ENCODE results near the gene LSM6.

The LSM6 gene

GRCh38 chr4:146155152-146155724 is 20.3 kb upstream of the LSM6 start:
- no peaks in the 10 kb centered on the region for H3K27me3 ChIP-seq
- peaks cover 0 to 8% (median 3%) of the 10 kb centered on the region in 11 experiments; a peak in 3 of 22 replicates for H3K9me3 ChIP-seq (replicated peaks in 1 of 11)
- H3K4me3 ChIP-seq: no peak overlapping the region
- H4K20me1 ChIP-seq: no peaks in the 10 kb centered on the region
- H3K4me1 ChIP-seq: no peaks in the 10 kb centered on the region
- H3K27ac ChIP-seq: no peak overlapping the region
- H3K36me3 ChIP-seq: no peaks in the 10 kb centered on the region
- H3K4me2 ChIP-seq: no peak overlapping the region
- TF ChIP-seq Cebpa-rat (IDR thresholded peaks at IDR 0.05): no peak
- no peak overlapping the region for H3K9ac ChIP-seq

- Histone ChIP-seq H3K9ac (no peak overlapping the region), H3K36me3 (no peaks in the 10 kb centered on the region)
- no peak for TF ChIP-seq Cebpa-rat (IDR thresholded peaks at IDR 0.05)
These were observed 17.3 kb upstream of the LSM6 start for GRCh38 chr4:146158036-146158745.

GRCh38 chr4:146159384-146160058 is 16.0 kb upstream of the LSM6 start:
- Histone ChIP-seq H3K27me3 (no peaks in the 10 kb centered on the region), H4K20me1 (no peaks in the 10 kb centered on the region), H3K9me3 (replicated peaks in 1 of 11) (peaks cover 0 to 21% (median 10%) of the 10 kb centered on the region in 11 experiments; a peak in 11 of 22 replicates), H3K36me3 (no peaks in the 10 kb centered on the region), H3K4me2 (no peak overlapping the region), H3K9ac (no peak overlapping the region), H3K27ac (no peak overlapping the region), H3K4me3 (no peak overlapping the region), H3K4me1 (no peaks in the 10 kb centered on the region)
- no peak for TF ChIP-seq Cebpa-rat (IDR thresholded peaks at IDR 0.05)

More at GRCh38 chr4:146158036-146158745, 17.3 kb upstream of the LSM6 start:
- no peak overlapping the region for H3K27ac ChIP-seq
- H3K4me2 ChIP-seq: no peak overlapping the region
- H3K27me3 ChIP-seq: no peaks in the 10 kb centered on the region
- no peak overlapping the region for H3K4me3 ChIP-seq
- no peaks in the 10 kb centered on the region for H3K4me1 ChIP-seq
- H3K9me3 ChIP-seq (replicated peaks in 1 of 11): peaks cover 0 to 21% (median 10%) of the 10 kb centered on the region in 11 experiments; a peak in 11 of 22 replicates
- no peaks in the 10 kb centered on the region for H4K20me1 ChIP-seq

GRCh38 chr4:146161243-146161642 is 14.3 kb upstream of the LSM6 start:
- Histone ChIP-seq H3K27me3 (no peaks in the 10 kb centered on the region), H3K9me3 (replicated peaks in 1 of 11) (peaks cover 0 to 21% (median 10%) of the 10 kb centered on the region in 11 experiments; a peak in 11 of 22 replicates), H3K4me3 (no peak overlapping the region), H3K27ac (no peak overlapping the region), H4K20me1 (no peaks in the 10 kb centered on the region), H3K4me2 (no peak overlapping the region), H3K9ac (no peak overlapping the region), H3K4me1 (no peaks in the 10 kb centered on the region), H3K36me3 (no peaks in the 10 kb centered on the region)
- no peak for TF ChIP-seq Cebpa-rat (IDR thresholded peaks at IDR 0.05)

GRCh38 chr4:146165221-146165620 is 10.3 kb upstream of the LSM6 start:
- H3K27ac ChIP-seq: no peak overlapping the region
- H3K4me3 ChIP-seq: no peak overlapping the region
- H3K36me3 ChIP-seq: no peaks in the 10 kb centered on the region
- peaks cover 0 to 13% (median 9%) of the 10 kb centered on the region in 11 experiments; a peak in 9 of 22 replicates for H3K9me3 ChIP-seq (replicated peaks in 1 of 11)
- H3K4me2 ChIP-seq: no peak overlapping the region
- no peaks in the 10 kb centered on the region for H4K20me1 ChIP-seq
- no peaks in the 10 kb centered on the region for H3K4me1 ChIP-seq
- no peak overlapping the region for H3K9ac ChIP-seq
- no peak for TF ChIP-seq Cebpa-rat (IDR thresholded peaks at IDR 0.05)
- H3K27me3 ChIP-seq: no peaks in the 10 kb centered on the region

GRCh38 chr4:146165840-146166239 is 9.7 kb upstream of the LSM6 start:
- no peak for TF ChIP-seq Cebpa-rat (IDR thresholded peaks at IDR 0.05)
- peaks cover 0 to 13% (median 9%) of the 10 kb centered on the region in 11 experiments; a peak in 9 of 22 replicates for H3K9me3 ChIP-seq (replicated peaks in 1 of 11)
- no peaks in the 10 kb centered on the region for H3K36me3 ChIP-seq
- H3K27me3 ChIP-seq: no peaks in the 10 kb centered on the region
- H3K9ac ChIP-seq: no peak overlapping the region
- H3K27ac ChIP-seq: no peak overlapping the region
- H3K4me1 ChIP-seq: no peaks in the 10 kb centered on the region
- no peak overlapping the region for H3K4me2 ChIP-seq
- no peaks in the 10 kb centered on the region for H4K20me1 ChIP-seq
- H3K4me3 ChIP-seq: no peak overlapping the region

GRCh38 chr4:146170149-146170548 is 5.4 kb upstream of the LSM6 start:
- no peaks in the 10 kb centered on the region for H3K27me3 ChIP-seq
- H3K9me3 ChIP-seq (replicated peaks in 1 of 11): no peaks in the 10 kb centered on the region
- H3K36me3 ChIP-seq: no peaks in the 10 kb centered on the region
- H3K4me1 ChIP-seq: no peaks in the 10 kb centered on the region; a peak in 1 of 20 replicates
- H3K9ac ChIP-seq: no peak overlapping the region
- H3K27ac ChIP-seq: no peak overlapping the region
- TF ChIP-seq Cebpa-rat (IDR thresholded peaks at IDR 0.05): no peak
- H4K20me1 ChIP-seq: no peaks in the 10 kb centered on the region
- H3K4me3 ChIP-seq: no peak overlapping the region
- H3K4me2 ChIP-seq: no peak overlapping the region

GRCh38 chr4:146176891-146177290 is 1.4 kb downstream of the LSM6 start:
- no peak for TF ChIP-seq Cebpa-rat (IDR thresholded peaks at IDR 0.05)
- peak overlapping the region; percentile 80 to 97 (median 88); a peak in 19 of 20 replicates for H3K4me3 ChIP-seq
- peak overlapping the region; percentile 78 to 94 (median 83) for H3K4me2 ChIP-seq
- H4K20me1 ChIP-seq: peaks cover 14 to 60% (median 48%) of the 10 kb centered on the region in 11 experiments; a peak in 19 of 22 replicates
- H3K36me3 ChIP-seq: peaks cover 0 to 39% (median 16%) of the 10 kb centered on the region in 11 experiments; a peak in 12 of 22 replicates
- H3K9me3 ChIP-seq (replicated peaks in 1 of 11): no peaks in the 10 kb centered on the region
- H3K4me1 ChIP-seq: peaks cover 9 to 37% (median 19%) of the 10 kb centered on the region in 10 experiments
- peak overlapping the region; percentile 94 to 98 (median 96) for H3K9ac ChIP-seq
- H3K27ac ChIP-seq: peak overlapping the region in 6 of 11 experiments; percentile 92 to 97 (median 94); a peak in 6 of 22 replicates
- H3K27me3 ChIP-seq: no peaks in the 10 kb centered on the region

GRCh38 chr4:146178126-146178525 is 2.6 kb downstream of the LSM6 start:
- Histone ChIP-seq H3K4me3 (no peak overlapping the region), H4K20me1 (peaks cover 14 to 72% (median 54%) of the 10 kb centered on the region in 11 experiments; a peak in 19 of 22 replicates), H3K9me3 (replicated peaks in 1 of 11) (no peaks in the 10 kb centered on the region), H3K9ac (peak overlapping the region in 1 of 11 experiments; percentile 8; a peak in 1 of 22 replicates), H3K4me2 (peak overlapping the region in 8 of 11 experiments; percentile 11 to 94 (median 83); a peak in 9 of 22 replicates), H3K4me1 (peaks cover 9 to 37% (median 19%) of the 10 kb centered on the region in 10 experiments), H3K27me3 (no peaks in the 10 kb centered on the region), H3K27ac (no peak overlapping the region), H3K36me3 (peaks cover 7 to 52% (median 23%) of the 10 kb centered on the region in 11 experiments; a peak in 21 of 22 replicates)
- TF ChIP-seq Cebpa-rat (IDR thresholded peaks at IDR 0.05): no peak

Measured in BLaER1 treated with 17β-estradiol and CSF1 and Interleukin-3, amounts not matched to agents 10 nM and 100 nM (cell line).